ENCODE data around the gene CEMIP.

- no peak for TF ChIP-seq SMYD3 (CRISPR knock-in tag; IDR thresholded peaks at IDR 0.05)
- no peak for TF ChIP-seq PHF8 (CRISPR knock-in tag; IDR thresholded peaks at IDR 0.05)
- TF ChIP-seq CTCF (CRISPR knock-in tag; IDR thresholded peaks at IDR 0.05): no peak
- TF ChIP-seq POLR2AphosphoS5 (IDR thresholded peaks at IDR 0.05; ENCODE audit: low read depth, low read length): no peak
- no peak for TF ChIP-seq ZBTB2 (CRISPR knock-in tag; IDR thresholded peaks at IDR 0.05; ENCODE audit: low read depth)
- no peak for TF ChIP-seq ZBTB33 (CRISPR knock-in tag; IDR thresholded peaks at IDR 0.05)
- no peak for TF ChIP-seq MXD1 (CRISPR knock-in tag; IDR thresholded peaks at IDR 0.05)
- TF ChIP-seq ZSCAN5A (CRISPR knock-in tag; IDR thresholded peaks at IDR 0.05; ENCODE audit: borderline replicate concordance): no peak
- no peak for TF ChIP-seq ZNF30 (CRISPR knock-in tag; IDR thresholded peaks at IDR 0.05)
- TF ChIP-seq TCF12 (IDR thresholded peaks at IDR 0.05): no peak
- no peak for TF ChIP-seq TCF12 (CRISPR knock-in tag; IDR thresholded peaks at IDR 0.05)
- TF ChIP-seq KDM1A (CRISPR knock-in tag; IDR thresholded peaks at IDR 0.05): no peak
- TF ChIP-seq E2F5 (CRISPR knock-in tag; conservative IDR thresholded peaks at IDR 0.05): no peak
- TF ChIP-seq MIER3 (CRISPR knock-in tag; IDR thresholded peaks at IDR 0.05; ENCODE audit: borderline replicate concordance): no peak
These were observed 37.1 kb upstream of the CEMIP start for GRCh38 chr15:80742081-80742480.
